GM12891 (cell line): Measurements from ENCODE around the gene FRA10AC1.

Source experiments
- POLR2A ChIP-seq: IDR thresholded peaks from 2 replicates; pipeline ENCODE4 v1.6.1; 2011; ENCODE audit warnings: low read depth, low read length, control low read depth
- POLR2AphosphoS5 ChIP-seq: IDR thresholded peaks from 2 replicates; pipeline ENCODE4 v1.6.1; 2011; ENCODE audit warnings: low read depth, low read length, control low read depth
- POU2F2 ChIP-seq: IDR thresholded peaks from 2 replicates; pipeline ENCODE4 v1.6.1; 2011; ENCODE audit warnings: low read depth, mild to moderate bottlenecking, control low read depth, low read length, moderate library complexity
- SPI1 ChIP-seq: IDR thresholded peaks from 2 replicates; pipeline ENCODE4 v1.6.1; 2011; ENCODE audit warnings: low read depth, low read length, control low read depth

DNA sequence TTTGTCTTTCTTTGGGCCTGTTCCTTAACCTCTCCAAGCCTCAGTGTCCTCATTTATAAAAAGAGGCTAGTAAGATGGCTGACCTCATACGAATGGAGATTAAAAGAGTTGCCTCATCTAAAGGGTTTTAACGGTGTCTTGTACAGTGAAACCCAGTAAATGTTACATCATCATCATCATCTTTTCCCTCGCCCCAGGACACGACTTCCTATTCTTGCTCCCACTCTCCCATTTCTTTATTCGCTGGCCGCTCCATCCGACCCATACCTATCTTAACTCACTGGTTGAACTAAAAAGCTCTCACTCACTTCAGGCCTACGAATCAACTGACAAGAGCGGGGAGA lies 554 bp downstream of the FRA10AC1 start:
- TF ChIP-seq POLR2AphosphoS5 = no peak
- TF ChIP-seq POU2F2 = no peak
- no peak for TF ChIP-seq SPI1
- no peak for TF ChIP-seq POLR2A
